ENCODE results near the gene PRSS35. TPM values are rescaled to one million over a fixed set of nuclear protein-coding genes. Genes with fewer than 3 reads are reported as not detected.

The PRSS35 gene
- total RNA-seq, 4 donors from 2014 or later = 0.36 TPM; not detected in 3

DNA sequence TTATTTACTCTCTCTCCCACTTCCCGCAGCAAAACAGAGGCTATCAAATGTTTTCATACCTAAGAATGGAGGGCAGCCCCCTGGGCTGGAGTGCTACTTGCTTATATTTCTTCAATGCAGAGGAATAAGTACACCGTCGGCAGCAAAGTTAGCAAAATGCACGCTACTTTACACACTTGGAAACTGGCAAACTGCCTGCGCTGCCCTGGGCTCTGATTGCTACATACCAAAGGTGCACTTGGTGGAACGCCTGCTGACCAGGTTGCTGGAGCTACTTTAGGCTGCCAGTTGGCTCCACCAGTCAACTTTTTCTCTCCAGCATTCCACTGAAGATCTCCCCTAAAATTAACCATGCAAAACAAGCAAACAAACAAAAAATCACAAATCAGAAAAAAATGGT lies 62.4 kb downstream of the PRSS35 start:
- in situ Hi-C loops (cut with MboI; ENCODE audit: low sequenced_read_pairs in 4 of 4) (no loop called here), intact Hi-C loops (cut with DNase I; ENCODE audit: low total_unique reads) (no loop called here)
- H3K27ac ChIP-seq = no peak overlapping the region
- H3K27me3 ChIP-seq = no peaks in the 10 kb centered on the region
- no peaks in the 10 kb centered on the region for H3K4me1 ChIP-seq
- no peak for TF ChIP-seq POLR2A (IDR thresholded peaks at IDR 0.05)
- TF ChIP-seq, protein P1, sequence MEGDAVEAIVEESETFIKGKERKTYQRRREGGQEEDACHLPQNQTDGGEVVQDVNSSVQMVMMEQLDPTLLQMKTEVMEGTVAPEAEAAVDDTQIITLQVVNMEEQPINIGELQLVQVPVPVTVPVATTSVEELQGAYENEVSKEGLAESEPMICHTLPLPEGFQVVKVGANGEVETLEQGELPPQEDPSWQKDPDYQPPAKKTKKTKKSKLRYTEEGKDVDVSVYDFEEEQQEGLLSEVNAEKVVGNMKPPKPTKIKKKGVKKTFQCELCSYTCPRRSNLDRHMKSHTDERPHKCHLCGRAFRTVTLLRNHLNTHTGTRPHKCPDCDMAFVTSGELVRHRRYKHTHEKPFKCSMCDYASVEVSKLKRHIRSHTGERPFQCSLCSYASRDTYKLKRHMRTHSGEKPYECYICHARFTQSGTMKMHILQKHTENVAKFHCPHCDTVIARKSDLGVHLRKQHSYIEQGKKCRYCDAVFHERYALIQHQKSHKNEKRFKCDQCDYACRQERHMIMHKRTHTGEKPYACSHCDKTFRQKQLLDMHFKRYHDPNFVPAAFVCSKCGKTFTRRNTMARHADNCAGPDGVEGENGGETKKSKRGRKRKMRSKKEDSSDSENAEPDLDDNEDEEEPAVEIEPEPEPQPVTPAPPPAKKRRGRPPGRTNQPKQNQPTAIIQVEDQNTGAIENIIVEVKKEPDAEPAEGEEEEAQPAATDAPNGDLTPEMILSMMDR (IDR thresholded peaks at IDR 0.05 in 4 of 5, conservative IDR thresholded peaks at IDR 0.05 in 1 of 5) = no peak
- H3K36me3 ChIP-seq = no peaks in the 10 kb centered on the region
- no peaks in the 10 kb centered on the region for H3K9me3 ChIP-seq
- DNase-seq (no peak), ATAC-seq (no peak)
- no peak overlapping the region for H3K4me3 ChIP-seq

Other genes starting within 250 kb of the PRSS35 start
- gene ME1, start 81.5 kb upstream of the PRSS35 start, total RNA-seq = 10 to 100 TPM; 15.6 to 36.8 (median 25.4) TPM
- gene SNAP91, start 196.6 kb downstream of the PRSS35 start, total RNA-seq = under 1 TPM in 1 of 4 donors, not detected in 3; 0.13 TPM

Measured in gastrocnemius medialis (tissue), 4 donors.